Measurements from ENCODE around the gene UCHL1. TPM values are rescaled to one million over a fixed set of nuclear protein-coding genes. Genes with fewer than 3 reads are reported as not detected.
"Not testable (repeated sequence)": the region's sequence is repeated elsewhere in the genome, so short reads cannot be mapped to it uniquely, and the experiment has no call there.

UCHL1 gene
- total RNA-seq, 1 donor from 2014 or later: 1,994 TPM

- no peak overlapping the region for H3K4me3 ChIP-seq (ENCODE audit: low read depth, low read length)
- H3K27me3 ChIP-seq (ENCODE audit: control insufficient read depth, insufficient read depth, low read length): no peaks in the 10 kb centered on the region
- no peak for DNase-seq (ENCODE audit: low read depth)
- no peaks in the 10 kb centered on the region for H3K36me3 ChIP-seq (ENCODE audit: control insufficient read depth, insufficient read depth, low read length)
- TF ChIP-seq CTCF (IDR thresholded peaks at IDR 0.05; ENCODE audit: insufficient read depth, low read length, poor library complexity, severe bottlenecking): no peak
These were observed 48.7 kb downstream of the UCHL1 start for GRCh38 chr4:41305476-41305875.

GRCh38 chr4:41307638-41308037 lies 50.9 kb downstream of the UCHL1 start:
- no peak for TF ChIP-seq CTCF (IDR thresholded peaks at IDR 0.05; ENCODE audit: insufficient read depth, low read length, poor library complexity, severe bottlenecking)
- no peak overlapping the region for H3K4me3 ChIP-seq (ENCODE audit: low read depth, low read length)
- no peaks in the 10 kb centered on the region for H3K36me3 ChIP-seq (ENCODE audit: control insufficient read depth, insufficient read depth, low read length)
- H3K27me3 ChIP-seq (ENCODE audit: control insufficient read depth, insufficient read depth, low read length): no peaks in the 10 kb centered on the region
- DNase-seq (ENCODE audit: low read depth): no peak

GRCh38 chr4:41308398-41308797 lies 51.7 kb downstream of the UCHL1 start:
- H3K36me3 ChIP-seq (ENCODE audit: control insufficient read depth, insufficient read depth, low read length): no peaks in the 10 kb centered on the region

DNA sequence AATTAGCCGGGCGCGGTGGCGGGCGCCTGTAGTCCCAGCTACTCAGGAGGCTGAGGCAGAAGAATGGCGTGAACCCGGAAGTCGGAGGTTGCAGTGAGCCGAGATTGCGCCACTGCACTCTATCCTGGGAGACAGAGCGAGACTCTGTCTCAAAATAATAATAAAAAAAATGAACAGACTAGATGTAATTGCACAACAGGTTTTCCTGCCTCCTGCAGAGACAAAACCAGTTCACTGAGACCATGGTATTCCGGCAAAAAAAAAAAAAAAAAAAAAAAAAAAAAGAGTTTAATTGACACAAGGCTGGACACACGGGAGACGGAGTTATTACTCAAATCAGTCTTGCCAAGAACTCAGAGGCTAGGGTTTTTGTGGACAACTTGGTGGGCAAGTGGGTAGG lies 58.7 kb downstream of the UCHL1 start:
- H3K27me3 ChIP-seq (ENCODE audit: control insufficient read depth, insufficient read depth, low read length); DNase-seq (ENCODE audit: low read depth); H3K4me3 ChIP-seq (ENCODE audit: low read depth, low read length); H3K36me3 ChIP-seq (ENCODE audit: control insufficient read depth, insufficient read depth, low read length): not testable (repeated sequence)

More at GRCh38 chr4:41308398-41308797, 51.7 kb downstream of the UCHL1 start:
- Histone ChIP-seq H3K4me3 (ENCODE audit: low read depth, low read length) (no peak overlapping the region), H3K27me3 (ENCODE audit: control insufficient read depth, insufficient read depth, low read length) (no peaks in the 10 kb centered on the region)
- no peak for DNase-seq (ENCODE audit: low read depth)
- no peak for TF ChIP-seq CTCF (IDR thresholded peaks at IDR 0.05; ENCODE audit: insufficient read depth, low read length, poor library complexity, severe bottlenecking)

DNA sequence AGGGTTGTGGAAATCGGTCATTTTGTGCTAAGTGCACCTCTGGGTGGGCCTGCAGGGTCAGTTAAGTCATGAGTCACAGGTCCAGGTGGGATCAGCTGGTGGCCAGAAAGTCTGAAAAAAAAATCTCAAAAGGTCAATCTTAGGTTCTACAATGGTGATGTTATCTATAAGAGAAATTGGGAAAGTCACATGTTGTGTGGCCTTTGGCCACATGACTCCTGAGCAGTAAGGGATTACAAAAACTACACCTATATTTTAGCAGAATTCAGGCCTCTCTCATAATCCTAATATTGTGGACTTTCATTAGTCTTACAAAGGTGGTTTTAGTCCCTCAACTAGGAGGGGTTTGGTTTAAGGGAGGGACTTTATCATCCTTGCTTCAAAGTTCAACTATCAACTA lies 59.1 kb downstream of the UCHL1 start:
- Histone ChIP-seq H3K4me3 (ENCODE audit: low read depth, low read length) (no peak overlapping the region), H3K27me3 (ENCODE audit: control insufficient read depth, insufficient read depth, low read length) (no peaks in the 10 kb centered on the region), H3K36me3 (ENCODE audit: control insufficient read depth, insufficient read depth, low read length) (no peaks in the 10 kb centered on the region)
- no peak for DNase-seq (ENCODE audit: low read depth)
- no peak for TF ChIP-seq CTCF (IDR thresholded peaks at IDR 0.05; ENCODE audit: insufficient read depth, low read length, poor library complexity, severe bottlenecking)

Other genes with a start within 250 kb of the UCHL1 start
- 52.0 and 52.7 TPM in 2 replicates for gene APBB2, start 42.4 kb upstream of the UCHL1 start, total RNA-seq

Data from kidney epithelial cell (primary cell).